Natural killer cell (primary cell): ENCODE data around the gene CKLF. TPM values are rescaled to one million over a fixed set of nuclear protein-coding genes. Genes with fewer than 3 reads are reported as not detected.

Experiments
- ATAC-seq, 3 donors: fragments of 150-1000 bp in 2 of 3; fragments of 200-7000 bp in 1 of 3; cut with Tn5 transposase; 1 replicate in 1 of 3; 2 replicates in 2 of 3; pipeline ENCODE4 v1.10.0; 2021; ENCODE audit warnings: mild to moderate bottlenecking in 2 of 3, moderate library complexity in 2 of 3
- DNase-seq, 2 donors: peaks; one replicate each; pipeline versions ENCODE4 v3.0.0 to v3.0.0-alpha.2; 2013 to 2021; ENCODE audit warnings: mixed read lengths in 1 of 2
- H3K27ac ChIP-seq: one replicate; pipeline ENCODE4 v1.5.1; 2013; ENCODE audit warnings: mild to moderate bottlenecking, low read length
- H3K27me3 ChIP-seq: one replicate; pipeline ENCODE4 v1.6.1; 2013; ENCODE audit warnings: low read length; ENCODE audit not compliant: control insufficient read depth, insufficient read depth
- H3K36me3 ChIP-seq: one replicate; pipeline ENCODE4 v1.6.1; 2013; ENCODE audit warnings: low read length; ENCODE audit not compliant: control insufficient read depth, insufficient read depth
- H3K4me1 ChIP-seq: one replicate; pipeline ENCODE4 v1.6.1; 2013; ENCODE audit warnings: low read length; ENCODE audit not compliant: control insufficient read depth, insufficient read depth
- H3K4me3 ChIP-seq: one replicate; pipeline ENCODE4 v1.5.1; 2013; ENCODE audit warnings: low read length
- H3K9me3 ChIP-seq: one replicate; pipeline ENCODE4 v1.6.1; 2013; ENCODE audit warnings: low read length; ENCODE audit not compliant: control insufficient read depth, insufficient read depth
- H3K27ac Mint-ChIP-seq, 2 donors: one replicate each; pipeline ENCODE4 v1.8.0; 2022; ENCODE audit warnings: mild to moderate bottlenecking in 2 of 2, mixed read lengths in 2 of 2, moderate library complexity in 1 of 2
- H3K27me3 Mint-ChIP-seq, 2 donors: one replicate each; pipeline ENCODE4 v1.8.0; 2022; ENCODE audit warnings: low read depth in 2 of 2, mixed read lengths in 2 of 2
- H3K36me3 Mint-ChIP-seq: one replicate; pipeline ENCODE4 v1.8.0; 2022; ENCODE audit warnings: mixed read lengths
- H3K4me1 Mint-ChIP-seq, 2 donors: one replicate each; pipeline ENCODE4 v1.8.0; 2022; ENCODE audit warnings: mixed read lengths in 2 of 2
- H3K4me3 Mint-ChIP-seq: one replicate; pipeline ENCODE4 v1.8.0; 2022; ENCODE audit warnings: mild to moderate bottlenecking, moderate library complexity, mixed read lengths
- H3K9me3 Mint-ChIP-seq, 2 donors: one replicate each; pipeline ENCODE4 v1.8.0; 2022; ENCODE audit warnings: mixed read lengths in 2 of 2
- WGBS: methylation state at CpG from one replicate; pipeline ENCODE4 v1.1.7; 2013; ENCODE audit warnings: missing lambda C conversion rate; ENCODE audit not compliant: insufficient coverage; 5-methylcytosine and 5-hydroxymethylcytosine counted together
- intact Hi-C: fragments of 100-400 bp; cut with micrococcal nuclease; formaldehyde crosslinking; loops from one replicate; pipeline ENCODE4 v1.14.2; 2022
- total RNA-seq, 4 donors: library from RNA; stranded (reverse); fragments of 120-200 nt in 1 of 4; gene quantifications; one replicate each; pipeline versions ENCODE4 v1.2.3 to v1.2.4, GENCODE V29; 2013 to 2022
- TF ChIP-seq, protein P1 (sequence below): fragments of 200-600 bp; IDR thresholded peaks from one replicate; pipeline ENCODE4 v1.8.0; 2022; ENCODE audit warnings: antibody characterized with exemption

The CKLF gene
- total RNA-seq, 3 donors from 2014 or later (not counting 1 experiment from before 2014, with no cell fraction given): 48.0 to 69.7 (median 54.6) TPM

DNA sequence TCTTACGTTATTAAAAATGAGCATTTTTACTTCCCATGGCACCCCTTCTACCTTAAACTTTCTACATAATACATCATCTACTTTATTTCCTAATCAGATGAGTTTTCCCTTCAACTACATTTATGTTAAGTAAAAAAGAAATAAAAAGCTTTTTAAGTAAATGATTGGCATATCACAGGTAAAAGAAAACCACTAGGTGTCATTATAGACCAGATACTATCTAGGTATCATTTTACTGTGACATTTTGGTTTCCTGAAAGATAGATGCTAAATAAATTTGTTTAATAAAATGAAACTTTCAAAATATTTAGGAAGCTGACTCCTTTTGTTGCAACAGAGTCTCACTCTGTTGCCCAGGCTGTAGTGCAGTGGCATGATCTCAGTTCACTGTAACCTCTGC lies 10.0 kb downstream of the CKLF start:
- Mint-ChIP-seq H3K9me3 (no peaks in the 10 kb centered on the region), H3K27ac (peak overlapping the region; percentile 86 to 94), H3K36me3 (peaks cover 4% of the 10 kb centered on the region), H3K4me3 (peak overlapping the region; percentile 66), H3K4me1 (peaks cover 68 to 71% of the 10 kb centered on the region in 2 donors), H3K27me3 (no peaks in the 10 kb centered on the region)
- ATAC-seq (peak in 1 of 3 donors; percentile 33), DNase-seq (peak in 1 of 2 donors; percentile 53)
- no peak overlapping the region for H3K4me3 ChIP-seq
- H3K27me3 ChIP-seq: no peaks in the 10 kb centered on the region
- peaks cover 65% of the 10 kb centered on the region for H3K36me3 ChIP-seq
- H3K27ac ChIP-seq: peak overlapping the region; percentile 48
- peaks cover 26% of the 10 kb centered on the region for H3K4me1 ChIP-seq
- intact Hi-C loops: no loop called here
- TF ChIP-seq, protein P1, sequence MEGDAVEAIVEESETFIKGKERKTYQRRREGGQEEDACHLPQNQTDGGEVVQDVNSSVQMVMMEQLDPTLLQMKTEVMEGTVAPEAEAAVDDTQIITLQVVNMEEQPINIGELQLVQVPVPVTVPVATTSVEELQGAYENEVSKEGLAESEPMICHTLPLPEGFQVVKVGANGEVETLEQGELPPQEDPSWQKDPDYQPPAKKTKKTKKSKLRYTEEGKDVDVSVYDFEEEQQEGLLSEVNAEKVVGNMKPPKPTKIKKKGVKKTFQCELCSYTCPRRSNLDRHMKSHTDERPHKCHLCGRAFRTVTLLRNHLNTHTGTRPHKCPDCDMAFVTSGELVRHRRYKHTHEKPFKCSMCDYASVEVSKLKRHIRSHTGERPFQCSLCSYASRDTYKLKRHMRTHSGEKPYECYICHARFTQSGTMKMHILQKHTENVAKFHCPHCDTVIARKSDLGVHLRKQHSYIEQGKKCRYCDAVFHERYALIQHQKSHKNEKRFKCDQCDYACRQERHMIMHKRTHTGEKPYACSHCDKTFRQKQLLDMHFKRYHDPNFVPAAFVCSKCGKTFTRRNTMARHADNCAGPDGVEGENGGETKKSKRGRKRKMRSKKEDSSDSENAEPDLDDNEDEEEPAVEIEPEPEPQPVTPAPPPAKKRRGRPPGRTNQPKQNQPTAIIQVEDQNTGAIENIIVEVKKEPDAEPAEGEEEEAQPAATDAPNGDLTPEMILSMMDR: no peak
- no peaks in the 10 kb centered on the region for H3K9me3 ChIP-seq
- 67% methylated on average over 1 of the region's 1 CpG for WGBS

DNA sequence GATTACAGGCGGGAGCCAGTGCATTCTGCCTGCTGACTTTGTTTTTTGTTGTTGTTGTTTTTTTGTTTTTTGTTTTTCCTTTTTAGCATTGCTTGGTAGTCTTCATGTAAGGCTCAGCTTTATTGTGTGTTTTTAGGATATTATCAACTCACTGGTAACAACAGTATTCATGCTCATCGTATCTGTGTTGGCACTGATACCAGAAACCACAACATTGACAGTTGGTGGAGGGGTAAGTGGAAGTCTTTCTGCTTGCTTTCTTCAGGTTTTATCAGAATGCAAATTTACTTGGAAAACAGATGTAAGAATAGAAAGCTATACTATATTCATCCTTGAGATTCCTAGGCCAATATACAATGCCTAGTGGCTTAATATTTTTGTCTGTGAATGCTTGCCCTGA lies 10.6 kb downstream of the CKLF start:
- Mint-ChIP-seq H3K4me1 (peaks cover 65 to 67% of the 10 kb centered on the region in 2 donors), H3K27ac (peak overlapping the region; percentile 86 to 94), H3K4me3 (peak overlapping the region; percentile 66), H3K27me3 (no peaks in the 10 kb centered on the region), H3K36me3 (peaks cover 8% of the 10 kb centered on the region), H3K9me3 (no peaks in the 10 kb centered on the region)
- H3K36me3 ChIP-seq: peaks cover 63% of the 10 kb centered on the region
- no peak overlapping the region for H3K4me3 ChIP-seq
- peak overlapping the region; percentile 14 for H3K27ac ChIP-seq
- peaks cover 26% of the 10 kb centered on the region for H3K4me1 ChIP-seq
- peak in 1 of 3 donors; percentile 39 for ATAC-seq
- H3K9me3 ChIP-seq: no peaks in the 10 kb centered on the region
- TF ChIP-seq, protein P1: no peak
- intact Hi-C loops: no loop called here
- no peak for DNase-seq
- 95% methylated on average over 1 of the region's 2 CpGs for WGBS
- no peaks in the 10 kb centered on the region for H3K27me3 ChIP-seq

DNA sequence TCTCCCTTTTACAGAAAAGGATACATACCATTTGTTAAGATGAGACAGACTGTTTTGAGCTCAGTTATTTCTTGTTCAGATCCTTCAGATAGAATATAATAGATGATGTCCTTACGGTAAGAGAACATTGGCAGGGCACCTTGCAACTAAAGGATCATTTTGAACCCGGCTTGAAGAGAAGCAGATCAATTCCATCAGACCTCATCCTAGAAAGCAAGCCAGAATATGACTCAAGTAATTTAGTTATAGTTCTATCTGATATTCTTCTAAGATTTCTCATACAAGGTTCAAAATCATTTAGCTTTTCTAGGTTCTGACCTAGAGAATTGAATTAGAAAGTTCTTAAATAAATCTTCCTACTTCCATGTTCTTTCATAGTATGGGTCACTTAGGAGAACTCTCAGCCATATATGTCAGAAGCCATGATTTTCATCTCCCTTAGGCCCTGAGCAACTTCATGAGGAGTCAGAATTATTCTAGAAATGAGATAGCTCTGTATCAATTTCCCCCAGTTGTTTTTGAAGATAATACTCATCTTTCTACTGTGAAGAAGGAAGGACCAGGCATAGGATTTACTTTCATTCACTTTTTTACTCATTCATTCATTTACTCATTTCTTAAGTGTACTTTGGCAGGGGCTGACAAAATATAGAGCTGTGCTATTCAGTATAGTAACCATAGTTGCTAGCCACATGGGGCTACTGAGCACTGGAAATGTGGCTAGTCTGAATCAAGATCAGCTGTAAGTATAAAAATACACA lies 11.4 kb downstream of the CKLF start:
- intact Hi-C loops: no loop called here
- peaks cover 26% of the 10 kb centered on the region for H3K4me1 ChIP-seq
- H3K9me3 Mint-ChIP-seq: no peaks in the 10 kb centered on the region
- no peak overlapping the region for H3K4me3 Mint-ChIP-seq
- H3K4me1 Mint-ChIP-seq: peaks cover 63 to 64% of the 10 kb centered on the region in 2 donors
- no peaks in the 10 kb centered on the region for H3K27me3 ChIP-seq
- H3K27me3 Mint-ChIP-seq: no peaks in the 10 kb centered on the region
- H3K9me3 ChIP-seq: no peaks in the 10 kb centered on the region
- WGBS: 87% methylated on average over 2 of the region's 2 CpGs
- H3K36me3 Mint-ChIP-seq: peaks cover 8% of the 10 kb centered on the region
- no peak for DNase-seq
- no peak overlapping the region for H3K4me3 ChIP-seq
- H3K27ac ChIP-seq: no peak overlapping the region
- no peak for ATAC-seq
- TF ChIP-seq, protein P1: no peak
- peak overlapping the region; percentile 86 to 94 for H3K27ac Mint-ChIP-seq
- H3K36me3 ChIP-seq: peaks cover 55% of the 10 kb centered on the region
